Activated T-helper 1 cell treated with Interleukin-2 at 50 U/mL for 16 hours (primary cell): Measurements from ENCODE around the gene BSN.
A peak's percentile ranks its signal among the peaks of the same experiment; 100 is the strongest.

Source experiments
- DNase-seq: peaks from one replicate; pipeline ENCODE4 v3.0.0-alpha.2; 2020; ENCODE audit warnings: low read depth

BSN gene

GRCh38 chr3:49699281-49699979 is 145.2 kb downstream of the BSN start:
- no peak for DNase-seq

GRCh38 chr3:49700014-49700413 is 145.7 kb downstream of the BSN start:
- no peak for DNase-seq

- DNase-seq, result no peak
Observed at GRCh38 chr3:49700453-49701128, 146.3 kb downstream of the BSN start.

- DNase-seq, result no peak
Observed at GRCh38 chr3:49701388-49702077, 147.3 kb downstream of the BSN start.

GRCh38 chr3:49702672-49703071 is 148.4 kb downstream of the BSN start:
- DNase-seq, result no peak

GRCh38 chr3:49703443-49703927 is 149.2 kb downstream of the BSN start:
- peak; percentile 32 for DNase-seq

- no peak for DNase-seq
Observed at GRCh38 chr3:49703956-49704355, 149.7 kb downstream of the BSN start.

GRCh38 chr3:49704629-49705028 is 150.4 kb downstream of the BSN start:
- no peak for DNase-seq

GRCh38 chr3:49705390-49705960 is 151.2 kb downstream of the BSN start:
- DNase-seq, result no peak

- no peak for DNase-seq
Observed at GRCh38 chr3:49706456-49707112, 152.3 kb downstream of the BSN start.

- DNase-seq, result no peak
Observed at GRCh38 chr3:49707113-49707480, 152.8 kb downstream of the BSN start.

GRCh38 chr3:49709852-49710251 is 155.6 kb downstream of the BSN start:
- no peak for DNase-seq

GRCh38 chr3:49711489-49711888 is 157.2 kb downstream of the BSN start:
- DNase-seq, result no peak

- no peak for DNase-seq
Observed at GRCh38 chr3:49712166-49712565, 157.9 kb downstream of the BSN start.

- no peak for DNase-seq
Observed at GRCh38 chr3:49712631-49713317, 158.5 kb downstream of the BSN start.

- no peak for DNase-seq
Observed at GRCh38 chr3:49713336-49714105, 159.2 kb downstream of the BSN start.

GRCh38 chr3:49714728-49715550 is 160.7 kb downstream of the BSN start:
- DNase-seq, result no peak

- no peak for DNase-seq
Observed at GRCh38 chr3:49715611-49716121, 161.4 kb downstream of the BSN start.

GRCh38 chr3:49716169-49716568 is 161.9 kb downstream of the BSN start:
- DNase-seq, result no peak
